Measurements from ENCODE around the gene SLC28A3. TPM values are rescaled to one million over a fixed set of nuclear protein-coding genes. Genes with fewer than 3 reads are reported as not detected.

Gene SLC28A3
- total RNA-seq, 1 experiment from 2014 or later: not detected

DNA sequence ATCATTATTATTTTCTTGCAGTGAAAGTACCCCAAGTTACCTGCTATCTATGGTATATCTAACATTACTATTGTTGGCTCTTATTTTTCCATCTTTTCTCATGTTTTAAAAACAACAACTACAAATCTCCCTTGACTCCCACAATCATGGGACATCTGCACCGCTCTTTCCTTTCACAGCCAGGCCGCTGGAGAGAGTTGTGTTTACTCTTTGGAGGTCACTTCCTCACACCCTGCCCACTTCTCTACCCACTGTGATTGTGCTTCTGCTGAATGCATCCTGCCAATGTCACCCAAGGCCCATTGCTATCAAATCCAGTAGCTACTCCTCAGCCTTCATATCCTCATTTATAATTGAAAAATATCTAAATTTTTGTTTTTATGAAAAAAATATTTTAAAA lies 29.7 kb downstream of the SLC28A3 start:
- no peak overlapping the region for H3K4me2 ChIP-seq (ENCODE audit: low read length)
- no peak for TF ChIP-seq EZH2 (IDR thresholded peaks at IDR 0.05; ENCODE audit: low read length, unreplicated experiment)
- TF ChIP-seq, protein P1, sequence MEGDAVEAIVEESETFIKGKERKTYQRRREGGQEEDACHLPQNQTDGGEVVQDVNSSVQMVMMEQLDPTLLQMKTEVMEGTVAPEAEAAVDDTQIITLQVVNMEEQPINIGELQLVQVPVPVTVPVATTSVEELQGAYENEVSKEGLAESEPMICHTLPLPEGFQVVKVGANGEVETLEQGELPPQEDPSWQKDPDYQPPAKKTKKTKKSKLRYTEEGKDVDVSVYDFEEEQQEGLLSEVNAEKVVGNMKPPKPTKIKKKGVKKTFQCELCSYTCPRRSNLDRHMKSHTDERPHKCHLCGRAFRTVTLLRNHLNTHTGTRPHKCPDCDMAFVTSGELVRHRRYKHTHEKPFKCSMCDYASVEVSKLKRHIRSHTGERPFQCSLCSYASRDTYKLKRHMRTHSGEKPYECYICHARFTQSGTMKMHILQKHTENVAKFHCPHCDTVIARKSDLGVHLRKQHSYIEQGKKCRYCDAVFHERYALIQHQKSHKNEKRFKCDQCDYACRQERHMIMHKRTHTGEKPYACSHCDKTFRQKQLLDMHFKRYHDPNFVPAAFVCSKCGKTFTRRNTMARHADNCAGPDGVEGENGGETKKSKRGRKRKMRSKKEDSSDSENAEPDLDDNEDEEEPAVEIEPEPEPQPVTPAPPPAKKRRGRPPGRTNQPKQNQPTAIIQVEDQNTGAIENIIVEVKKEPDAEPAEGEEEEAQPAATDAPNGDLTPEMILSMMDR (conservative IDR thresholded peaks at IDR 0.05; ENCODE audit: low read depth, low read length): no peak
- TF ChIP-seq EZH2phosphoT487 (IDR thresholded peaks at IDR 0.05; ENCODE audit: borderline replicate concordance, low read length): no peak
- H3K9ac ChIP-seq (ENCODE audit: low read length): no peak overlapping the region
- H3K36me3 ChIP-seq (ENCODE audit: low read depth, low read length): no peaks in the 10 kb centered on the region
- BruUV-seq (replicated peaks): no TSS peak
- H3K9me2 ChIP-seq (replicated peaks; ENCODE audit: low read length): no peaks in the 10 kb centered on the region
- CTCF ChIA-PET: no interaction called here
- no peak overlapping the region for H2AFZ ChIP-seq (ENCODE audit: low read length)
- intact Hi-C loops (cut with micrococcal nuclease): no loop called here
- DNase-seq (no peak), ATAC-seq (no peak)
- H3K4me3 ChIP-seq (ENCODE audit: low read length): no peak overlapping the region
- no peaks in the 10 kb centered on the region for H3F3A ChIP-seq (ENCODE audit: low read length, unreplicated experiment)
- no peak overlapping the region for H3K27ac ChIP-seq (ENCODE audit: low read length)
- H3K27me3 ChIP-seq (ENCODE audit: low read length): no peaks in the 10 kb centered on the region
- POLR2A ChIA-PET (ENCODE audit: unreplicated experiment): no interaction called here
- H3K9me3 ChIP-seq (ENCODE audit: low read length): no peaks in the 10 kb centered on the region
- no peaks in the 10 kb centered on the region for H3K79me2 ChIP-seq (ENCODE audit: low read length)
- H4K20me1 ChIP-seq (ENCODE audit: low read length): no peaks in the 10 kb centered on the region
- no peaks in the 10 kb centered on the region for H3K4me1 ChIP-seq (ENCODE audit: insufficient read depth, low read length)

DNA sequence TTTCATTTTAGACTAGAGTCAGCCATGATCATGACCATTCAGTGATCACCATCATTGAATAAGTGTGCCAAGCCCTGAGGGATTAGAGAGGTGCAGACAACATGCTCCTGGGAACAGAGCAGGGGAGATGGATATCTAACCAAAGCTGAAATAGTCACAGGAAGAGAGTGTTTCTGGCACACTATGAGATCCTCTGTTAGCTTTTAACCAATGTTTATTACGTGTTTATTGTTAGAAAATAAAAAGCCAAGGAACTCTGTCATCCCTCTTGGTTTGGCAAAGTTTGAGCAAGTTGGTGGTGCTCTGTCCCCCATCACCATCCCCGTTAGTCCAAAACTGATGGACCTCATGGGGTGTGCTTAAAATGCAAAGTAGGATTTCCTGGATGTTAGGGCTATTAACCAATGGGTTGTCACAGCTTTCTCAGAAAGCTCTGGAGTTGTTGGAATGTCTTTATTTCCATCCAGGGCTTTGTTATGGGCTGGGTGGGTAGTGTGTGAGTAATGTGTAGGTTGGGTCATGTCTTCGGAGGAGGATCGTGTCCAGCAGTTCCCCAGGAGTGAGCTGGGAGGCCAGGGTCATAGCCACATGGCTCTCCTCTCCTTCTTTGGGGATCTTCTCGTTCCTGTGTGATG lies 34.9 kb downstream of the SLC28A3 start:
- Histone ChIP-seq H3F3A (ENCODE audit: low read length, unreplicated experiment) (no peaks in the 10 kb centered on the region), H3K9ac (ENCODE audit: low read length) (no peak overlapping the region), H3K4me1 (ENCODE audit: insufficient read depth, low read length) (peaks cover 8% of the 10 kb centered on the region; the same call in 1 of the 2 replicates), H4K20me1 (ENCODE audit: low read length) (no peaks in the 10 kb centered on the region), H2AFZ (ENCODE audit: low read length) (no peak overlapping the region), H3K27me3 (ENCODE audit: low read length) (no peaks in the 10 kb centered on the region), H3K4me2 (ENCODE audit: low read length) (no peak overlapping the region), H3K27ac (ENCODE audit: low read length) (no peak overlapping the region), H3K4me3 (ENCODE audit: low read length) (no peak overlapping the region), H3K79me2 (ENCODE audit: low read length) (no peaks in the 10 kb centered on the region), H3K36me3 (ENCODE audit: low read depth, low read length) (no peaks in the 10 kb centered on the region), H3K9me2 (replicated peaks; ENCODE audit: low read length) (no peaks in the 10 kb centered on the region), H3K9me3 (ENCODE audit: low read length) (no peaks in the 10 kb centered on the region)
- ChIA-PET CTCF (no interaction called here), POLR2A (ENCODE audit: unreplicated experiment) (no interaction called here)
- no peak for ATAC-seq
- BruUV-seq (replicated peaks): no TSS peak
- TF ChIP-seq EZH2phosphoT487 (IDR thresholded peaks at IDR 0.05; ENCODE audit: borderline replicate concordance, low read length): no peak
- TF ChIP-seq, protein P1 (conservative IDR thresholded peaks at IDR 0.05; ENCODE audit: low read depth, low read length): no peak
- TF ChIP-seq EZH2 (IDR thresholded peaks at IDR 0.05; ENCODE audit: low read length, unreplicated experiment): no peak
- no peak for DNase-seq
- intact Hi-C loops (cut with micrococcal nuclease): no loop called here

DNA sequence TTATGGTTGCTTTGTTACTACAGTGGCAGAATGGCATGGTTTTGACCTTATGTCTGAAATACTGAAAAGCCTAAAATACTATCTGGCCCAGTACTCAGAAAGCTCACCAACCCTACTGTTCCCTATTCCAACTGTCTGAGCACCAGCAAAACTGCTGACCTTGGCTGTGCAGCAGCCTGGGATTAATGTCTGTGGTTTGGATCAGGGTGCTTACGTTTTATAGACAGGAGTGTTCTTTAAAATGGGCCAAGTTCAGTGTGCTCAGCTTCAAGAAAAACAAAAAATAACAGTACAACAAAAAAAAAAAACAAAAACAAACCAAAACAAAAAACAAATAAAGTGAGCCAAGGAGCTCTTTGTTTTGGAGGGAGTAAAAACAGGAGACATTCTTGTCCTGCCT lies 36.4 kb downstream of the SLC28A3 start:
- H3K27me3 ChIP-seq (ENCODE audit: low read length): no peaks in the 10 kb centered on the region
- DNase-seq (no peak), ATAC-seq (no peak)
- no peaks in the 10 kb centered on the region for H3K9me3 ChIP-seq (ENCODE audit: low read length)
- H2AFZ ChIP-seq (ENCODE audit: low read length): no peak overlapping the region
- H3K4me1 ChIP-seq (ENCODE audit: insufficient read depth, low read length): peaks cover 8% of the 10 kb centered on the region; the same call in 1 of the 2 replicates
- TF ChIP-seq EZH2phosphoT487 (IDR thresholded peaks at IDR 0.05; ENCODE audit: borderline replicate concordance, low read length) (no peak), EZH2 (IDR thresholded peaks at IDR 0.05; ENCODE audit: low read length, unreplicated experiment) (no peak)
- TF ChIP-seq, protein P1 (conservative IDR thresholded peaks at IDR 0.05; ENCODE audit: low read depth, low read length): no peak
- H3K4me3 ChIP-seq (ENCODE audit: low read length): no peak overlapping the region
- H3K27ac ChIP-seq (ENCODE audit: low read length): no peak overlapping the region
- POLR2A ChIA-PET (ENCODE audit: unreplicated experiment): no interaction called here
- H3K9me2 ChIP-seq (replicated peaks; ENCODE audit: low read length): no peaks in the 10 kb centered on the region
- no peaks in the 10 kb centered on the region for H3K36me3 ChIP-seq (ENCODE audit: low read depth, low read length)
- no peaks in the 10 kb centered on the region for H4K20me1 ChIP-seq (ENCODE audit: low read length)
- no peak overlapping the region for H3K4me2 ChIP-seq (ENCODE audit: low read length)
- no peaks in the 10 kb centered on the region for H3F3A ChIP-seq (ENCODE audit: low read length, unreplicated experiment)
- no TSS peak for BruUV-seq (replicated peaks)
- H3K79me2 ChIP-seq (ENCODE audit: low read length): no peaks in the 10 kb centered on the region
- no peak overlapping the region for H3K9ac ChIP-seq (ENCODE audit: low read length)
- CTCF ChIA-PET: no interaction called here
- intact Hi-C loops (cut with micrococcal nuclease): no loop called here
